ENCODE data around the gene CFAP20. TPM values are rescaled to one million over a fixed set of nuclear protein-coding genes. Genes with fewer than 3 reads are reported as not detected.

CFAP20 gene
- total RNA-seq, 4 donors from 2014 or later = 12.5 to 31.2 (median 23.5) TPM

- intact Hi-C loops (cut with DNase I) = no loop called here
- 85% methylated on average over 12 of the region's 19 CpGs for WGBS
- no peaks in the 10 kb centered on the region for H3K36me3 ChIP-seq
- H3K4me1 ChIP-seq = peaks cover 0 to 6% (median 3%) of the 10 kb centered on the region in 4 donors
- no peak for DNase-seq (ENCODE audit: extremely low spot score)
- H3K4me3 ChIP-seq = no peak overlapping the region
- H3K27ac ChIP-seq (replicated peaks in 1 of 4) = no peak overlapping the region
- no peaks in the 10 kb centered on the region for H3K9me3 ChIP-seq
- TF ChIP-seq POLR2A (IDR thresholded peaks at IDR 0.05; ENCODE audit: low read depth) (no peak), POLR2AphosphoS5 (IDR thresholded peaks at IDR 0.05) (no peak), EP300 (IDR thresholded peaks at IDR 0.05) (no peak), CTCF (IDR thresholded peaks at IDR 0.05) (no peak)
- H3K27me3 ChIP-seq = no peaks in the 10 kb centered on the region
Observed at GRCh38 chr16:58086381-58087208, 42.6 kb downstream of the CFAP20 start.

GRCh38 chr16:58085584-58086251 is 43.5 kb downstream of the CFAP20 start:
- Histone ChIP-seq H3K27ac (replicated peaks in 1 of 4) (no peak overlapping the region), H3K9me3 (no peaks in the 10 kb centered on the region), H3K27me3 (no peaks in the 10 kb centered on the region), H3K4me3 (no peak overlapping the region), H3K4me1 (peaks cover 0 to 12% (median 9%) of the 10 kb centered on the region in 4 donors), H3K36me3 (no peaks in the 10 kb centered on the region)
- intact Hi-C loops (cut with DNase I) = no loop called here
- TF ChIP-seq CTCF (IDR thresholded peaks at IDR 0.05) = no peak
- no peak for TF ChIP-seq EP300 (IDR thresholded peaks at IDR 0.05)
- no peak for TF ChIP-seq POLR2AphosphoS5 (IDR thresholded peaks at IDR 0.05)
- no peak for TF ChIP-seq POLR2A (IDR thresholded peaks at IDR 0.05; ENCODE audit: low read depth)
- WGBS = 89% methylated on average over 21 of the region's 21 CpGs
- no peak for DNase-seq (ENCODE audit: extremely low spot score)

- DNase-seq (ENCODE audit: extremely low spot score) = no peak
- no peaks in the 10 kb centered on the region for H3K9me3 ChIP-seq
- H3K27me3 ChIP-seq = no peaks in the 10 kb centered on the region
- TF ChIP-seq EP300 (IDR thresholded peaks at IDR 0.05) (no peak), POLR2AphosphoS5 (IDR thresholded peaks at IDR 0.05) (no peak), CTCF (IDR thresholded peaks at IDR 0.05) (no peak), POLR2A (IDR thresholded peaks at IDR 0.05; ENCODE audit: low read depth) (no peak)
- H3K36me3 ChIP-seq = no peaks in the 10 kb centered on the region
- no peak overlapping the region for H3K27ac ChIP-seq (replicated peaks in 1 of 4)
- peaks cover 0 to 13% (median 9%) of the 10 kb centered on the region in 4 donors for H3K4me1 ChIP-seq
- H3K4me3 ChIP-seq = no peak overlapping the region
- intact Hi-C loops (cut with DNase I) = no loop called here
- 89% methylated on average over 11 of the region's 11 CpGs for WGBS
Observed at GRCh38 chr16:58085171-58085570, 44.0 kb downstream of the CFAP20 start.

GRCh38 chr16:58084635-58085034 is 44.5 kb downstream of the CFAP20 start:
- H3K9me3 ChIP-seq = no peaks in the 10 kb centered on the region
- H3K27ac ChIP-seq (replicated peaks in 1 of 4) = no peak overlapping the region
- intact Hi-C loops (cut with DNase I) = no loop called here
- 89% methylated on average over 6 of the region's 6 CpGs for WGBS
- no peak overlapping the region for H3K4me3 ChIP-seq
- no peaks in the 10 kb centered on the region for H3K27me3 ChIP-seq
- peaks cover 0 to 13% (median 9%) of the 10 kb centered on the region in 4 donors for H3K4me1 ChIP-seq
- TF ChIP-seq POLR2A (IDR thresholded peaks at IDR 0.05; ENCODE audit: low read depth) (no peak), POLR2AphosphoS5 (IDR thresholded peaks at IDR 0.05) (no peak), EP300 (IDR thresholded peaks at IDR 0.05) (no peak), CTCF (IDR thresholded peaks at IDR 0.05) (no peak)
- no peak for DNase-seq (ENCODE audit: extremely low spot score)
- no peaks in the 10 kb centered on the region for H3K36me3 ChIP-seq

All from esophagus muscularis mucosa (tissue), 4 donors.